HG03439 (cell line): ENCODE results near the gene OSGIN1.

ENCODE experiments used
- ATAC-seq: cut with Tn5 transposase; IDR thresholded peaks from one replicate; pipeline ENCODE4 v1.9.1; 2021; ENCODE audit warnings: mild to moderate bottlenecking, moderate library complexity; ENCODE audit not compliant: unreplicated experiment

The OSGIN1 gene

GRCh38 chr16:83995754-83996153, 42.7 kb downstream of the OSGIN1 start:
- ATAC-seq: no peak

DNA sequence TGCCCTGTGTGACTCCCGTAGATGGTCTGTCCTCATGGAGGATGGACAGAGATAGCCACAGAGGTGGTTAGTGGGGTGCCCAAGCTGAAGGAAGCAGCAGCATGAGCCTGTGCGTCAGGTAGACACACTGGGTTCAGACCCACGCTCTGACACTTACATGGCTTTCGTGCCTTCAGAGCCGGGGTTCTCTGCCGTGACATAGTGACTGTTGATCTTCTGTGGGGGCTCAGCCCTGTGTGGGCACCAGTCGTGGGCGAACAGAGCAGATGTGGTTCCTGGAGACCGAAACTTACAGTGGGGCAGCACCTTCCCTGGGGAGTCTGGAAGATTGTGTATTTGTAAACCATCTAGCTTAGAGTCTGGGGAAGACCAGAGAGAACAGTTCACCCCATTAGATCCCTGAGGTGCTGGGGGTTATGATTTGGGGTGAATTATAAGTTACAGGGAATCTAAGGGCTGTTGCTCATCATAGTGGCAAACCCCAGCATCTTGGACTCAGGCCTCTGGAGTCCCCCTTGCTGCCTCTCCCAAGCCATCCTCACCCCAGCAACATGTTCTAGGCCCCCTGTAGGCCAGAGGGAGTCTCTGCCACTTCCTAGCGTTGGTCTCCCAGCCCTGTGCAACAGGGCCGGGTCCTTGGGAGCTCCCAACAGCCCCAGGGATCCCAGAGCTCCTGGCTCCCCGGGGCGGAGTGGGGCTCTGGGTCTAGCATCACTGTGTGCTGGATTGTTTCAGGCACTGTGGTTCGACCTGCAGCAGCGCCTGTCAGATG, 43.6 kb downstream of the OSGIN1 start:
- no peak for ATAC-seq

- ATAC-seq: no peak
These were observed 45.1 kb downstream of the OSGIN1 start for GRCh38 chr16:83998091-83998490.

GRCh38 chr16:84000989-84001642, 48.1 kb downstream of the OSGIN1 start:
- ATAC-seq: no peak

GRCh38 chr16:84001726-84002125, 48.7 kb downstream of the OSGIN1 start:
- ATAC-seq: no peak

DNA sequence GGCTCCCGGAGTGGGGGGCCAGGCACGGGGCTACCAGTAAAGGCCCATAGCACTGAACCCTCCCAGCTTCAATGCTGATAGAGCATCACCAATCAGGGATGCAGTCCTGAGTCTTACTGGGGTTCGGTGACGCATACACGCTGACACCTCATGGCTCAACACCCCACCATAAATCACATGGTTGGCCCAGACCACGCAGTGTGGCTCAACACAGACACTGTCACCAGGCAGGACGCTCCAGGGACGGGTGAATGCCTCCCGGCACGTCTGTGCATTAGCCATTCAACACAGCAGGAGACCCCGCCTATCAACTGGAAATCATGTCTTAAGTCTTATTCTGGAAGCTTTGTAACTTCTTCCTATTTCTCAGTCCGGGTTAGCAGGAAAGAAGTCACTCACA, 50.0 kb downstream of the OSGIN1 start:
- ATAC-seq: no peak

GRCh38 chr16:84004442-84004841, 51.4 kb downstream of the OSGIN1 start:
- no peak for ATAC-seq

GRCh38 chr16:84005391-84005790, 52.4 kb downstream of the OSGIN1 start:
- no peak for ATAC-seq

DNA sequence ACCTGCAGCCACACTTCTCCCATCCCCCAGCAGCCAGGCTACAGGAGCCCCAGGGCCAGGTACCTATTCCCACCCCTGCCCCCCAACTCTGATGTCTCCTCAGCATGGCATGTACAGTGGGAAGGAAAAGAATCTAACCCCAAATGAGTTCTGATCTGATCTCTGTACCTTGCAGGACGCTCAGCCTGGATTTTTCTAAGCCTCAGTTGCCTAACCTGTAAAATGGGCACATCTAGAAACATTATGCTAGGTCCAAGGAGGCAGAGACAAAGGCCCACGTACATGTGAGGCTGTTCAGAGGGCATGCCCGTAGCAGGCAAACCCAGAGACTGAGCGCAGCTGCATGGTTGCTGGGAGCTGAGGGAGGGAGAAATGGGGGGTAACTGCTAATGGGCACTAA, 54.5 kb downstream of the OSGIN1 start:
- ATAC-seq: no peak

- ATAC-seq: no peak
These were observed 54.9 kb downstream of the OSGIN1 start for GRCh38 chr16:84007965-84008364.

GRCh38 chr16:84009282-84009681, 56.2 kb downstream of the OSGIN1 start:
- no peak for ATAC-seq

DNA sequence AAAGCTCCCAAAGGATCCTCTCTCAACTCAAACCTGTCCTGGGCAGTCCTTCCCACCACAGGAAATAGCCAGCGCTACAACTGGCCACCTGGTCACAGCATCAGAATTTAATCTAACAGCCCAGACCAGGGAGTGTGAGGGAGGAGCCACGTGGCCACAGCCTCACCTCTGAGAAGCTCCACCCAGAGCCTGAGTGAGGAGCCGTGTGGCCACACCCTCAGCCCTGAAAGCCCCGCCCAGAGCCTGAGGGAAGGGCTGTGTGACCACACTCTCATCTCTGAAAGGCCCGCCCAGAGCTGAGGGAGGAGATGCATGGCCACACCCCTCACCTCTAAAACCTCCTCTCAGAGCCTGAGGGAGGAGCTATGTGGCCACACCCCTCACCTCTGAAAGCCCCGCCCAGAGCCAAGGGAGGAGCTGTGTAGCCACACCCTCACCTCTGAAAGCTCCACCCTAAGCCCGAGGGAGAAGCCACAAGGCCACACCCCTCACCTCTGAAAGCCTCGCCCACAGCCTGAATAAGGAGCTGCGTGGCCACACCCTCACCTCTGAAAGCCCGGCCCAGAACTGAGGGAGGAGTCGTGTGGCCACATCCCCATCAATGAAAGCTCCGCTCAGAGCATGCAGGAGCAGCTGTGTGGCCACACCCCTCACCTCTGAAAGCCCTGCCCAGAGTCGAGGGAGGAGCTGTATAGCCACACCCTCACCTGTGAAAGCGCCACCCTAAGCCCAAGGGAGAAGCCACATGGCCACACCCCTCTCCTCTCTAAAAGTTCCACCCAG, 60.9 kb downstream of the OSGIN1 start:
- ATAC-seq: peak; percentile 70

DNA sequence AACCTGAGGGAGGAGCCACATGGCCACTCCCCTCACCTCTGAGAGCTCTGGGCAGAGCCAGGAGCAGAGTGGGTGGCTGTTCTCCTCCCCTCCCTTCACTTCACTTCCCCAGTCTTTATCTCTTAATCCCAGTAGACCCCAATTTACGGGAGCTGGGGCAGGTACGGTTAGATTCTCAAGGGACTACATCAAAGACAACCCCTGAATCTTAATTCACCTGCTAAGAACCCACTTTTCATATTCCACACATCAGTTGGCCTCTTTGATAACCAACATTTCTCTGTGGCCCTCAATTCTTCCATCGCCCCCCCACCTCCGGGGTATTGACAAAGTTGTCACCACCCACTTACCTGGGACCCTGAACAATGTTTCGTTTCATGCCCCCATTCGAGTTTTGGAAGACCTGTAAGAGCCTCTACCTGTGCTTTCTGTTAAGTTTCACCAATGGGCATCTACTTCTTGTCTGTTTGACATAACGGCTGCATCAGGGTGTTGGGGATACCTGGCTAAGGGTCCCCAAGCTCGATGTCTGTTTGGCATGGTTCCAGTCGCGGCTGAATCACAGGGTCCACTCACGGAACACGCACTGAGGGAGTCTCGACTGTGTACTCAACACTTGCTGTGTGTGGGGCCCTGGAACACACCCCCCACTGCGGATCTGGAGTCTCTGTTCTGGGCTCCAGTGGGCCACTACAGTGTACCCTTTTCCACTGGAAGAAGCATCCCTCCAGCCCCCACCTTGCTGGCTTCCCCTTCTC, 61.7 kb downstream of the OSGIN1 start:
- ATAC-seq: no peak

- no peak for ATAC-seq
These were observed 62.4 kb downstream of the OSGIN1 start for GRCh38 chr16:84015399-84015798.
